K562 (cell line): ENCODE data around the gene FAR2. TPM values are rescaled to one million over a fixed set of nuclear protein-coding genes. Genes with fewer than 3 reads are reported as not detected.

Source experiments
- ATAC-seq: fragments of 200-7000 bp; cut with Tn5 transposase; 3 replicates; pipeline ENCODE4 v1.9.1; 2020; ENCODE audit warnings: moderate library complexity
- Bru-seq: library from RNA; stranded (reverse); fragments of 400-500 nt; gene quantifications from one replicate; lab custom pipeline; 2021; lab: Mats Ljungman, UMichigan
- BruChase-seq, 2 experiments: library from RNA; stranded (reverse); fragments of 400-500 nt; gene quantifications; one replicate each; lab custom pipeline; 2021; lab: Mats Ljungman, UMichigan
- BruUV-seq: library from RNA; stranded (reverse); fragments of 400-500 nt; replicated peaks from 2 replicates; lab custom pipeline; 2021; lab: Mats Ljungman, UMichigan
- CTCF ChIA-PET: fragments of 300-600 bp; formaldehyde crosslinking; extraction: SDS; loops from one replicate; lab custom pipeline; 2021; ENCODE audit warnings: low intra/inter-chr PET ratio; lab: Yijun Ruan, JAX
- POLR2A ChIA-PET: fragments of 300-600, 350-650 bp; sonication (Branson Sonifier 250); formaldehyde crosslinking; extraction: SDS; loops from one replicate; lab custom pipeline; 2021; ENCODE audit warnings: antibody characterized with exemption, inconsistent platforms; lab: Yijun Ruan, JAX
- DNase-seq, 4 experiments: peaks; one replicate each; pipeline versions ENCODE4 v3.0.0 to v3.0.0-alpha.2; 2011 to 2018; ENCODE audit warnings: low spot score in 3 of 4, mixed read lengths in 3 of 4; ENCODE audit errors: extremely low read depth in 1 of 4
- FAIRE-seq: peaks from 2 replicates; lab custom pipeline; 2011; peaks lifted over from hg19 to GRCh38; lab: Jason Lieb, UNC
- H2AFZ ChIP-seq: 2 replicates; pipeline ENCODE4 v1.6.0; 2011; ENCODE audit warnings: low read depth, low read length, control low read depth, inconsistent platforms
- H3K27ac ChIP-seq: fragments of 200-600 bp; 3 replicates; pipeline ENCODE4 v1.8.0; 2011; ENCODE audit warnings: low read depth, mild to moderate bottlenecking, control low read depth, inconsistent platforms, low read length, moderate library complexity, mixed read lengths; ENCODE audit errors: extremely low read depth
- H3K27me3 ChIP-seq, 2 experiments: fragments of 300-600 bp in 1 of 2; 2 replicates in 1 of 2; 3 replicates in 1 of 2; pipeline versions ENCODE4 v1.6.0 to v1.8.0; 2011; ENCODE audit warnings: inconsistent platforms in 2 of 2, low read length in 2 of 2, mild to moderate bottlenecking in 1 of 2, mixed read lengths in 1 of 2, moderate library complexity in 1 of 2; ENCODE audit not compliant: control insufficient read depth in 2 of 2, insufficient read depth in 2 of 2
- H3K36me3 ChIP-seq: fragments of 300-600 bp; 3 replicates; pipeline ENCODE4 v1.8.0; 2011; ENCODE audit warnings: mild to moderate bottlenecking, low read length, inconsistent platforms; ENCODE audit not compliant: control insufficient read depth, insufficient read depth
- H3K4me1 ChIP-seq, 2 experiments: fragments of 200-600 bp in 1 of 2; replicated peaks in 1 of 2; 2 replicates in 1 of 2; 3 replicates in 1 of 2; pipeline versions ENCODE4 v1.5.1 to v1.8.0; 2011; ENCODE audit warnings: inconsistent platforms in 2 of 2, low read length in 2 of 2, mild to moderate bottlenecking in 1 of 2, mixed read lengths in 1 of 2, moderate library complexity in 1 of 2; ENCODE audit not compliant: control insufficient read depth in 2 of 2, insufficient read depth in 2 of 2
- H3K4me2 ChIP-seq: 2 replicates; pipeline ENCODE4 v1.6.1; 2011; ENCODE audit warnings: low read length, control low read depth, inconsistent platforms, mixed read lengths; ENCODE audit not compliant: insufficient read depth
- H3K4me3 ChIP-seq: fragments of 200-600 bp; sonication (generic), shearing (Covaris generic); 2 replicates; pipeline ENCODE4 v1.5.1; 2016; ENCODE audit warnings: control low read depth, inconsistent platforms
- H3K79me2 ChIP-seq: fragments of 200-600 bp; 3 replicates; pipeline ENCODE4 v1.8.0; 2011; ENCODE audit warnings: low read length, inconsistent platforms; ENCODE audit not compliant: control insufficient read depth, insufficient read depth
- H3K9ac ChIP-seq, 2 experiments: 2 replicates each; pipeline versions ENCODE4 v1.6.0 to v1.6.1; 2011; ENCODE audit warnings: low read depth in 2 of 2, low read length in 2 of 2, control low read depth in 1 of 2, inconsistent platforms in 1 of 2, mild to moderate bottlenecking in 1 of 2, mixed read lengths in 1 of 2; ENCODE audit not compliant: insufficient read depth in 1 of 2
- H3K9me1 ChIP-seq: one replicate; pipeline ENCODE4 v1.6.0; 2011; ENCODE audit warnings: inconsistent platforms, mild to moderate bottlenecking, low read length, moderate library complexity; ENCODE audit not compliant: control insufficient read depth, insufficient read depth
- H3K9me3 ChIP-seq: replicated peaks from 2 replicates; pipeline ENCODE4 v1.5.1; 2011; ENCODE audit warnings: low read depth, low read length, inconsistent platforms; ENCODE audit not compliant: control insufficient read depth, insufficient read depth
- H4K20me1 ChIP-seq: replicated peaks from 2 replicates; pipeline ENCODE4 v1.6.1; 2011; ENCODE audit warnings: low read length, inconsistent platforms, mixed read lengths; ENCODE audit not compliant: control insufficient read depth, insufficient read depth
- CBFA2T2 ChIP-seq: fragments of 450-650 bp; conservative IDR thresholded peaks from 2 replicates; pipeline ENCODE4 v1.6.1; 2017; ENCODE audit warnings: mild to moderate bottlenecking
- CBX2 ChIP-seq: fragments of 200-600 bp; sonication (generic); IDR thresholded peaks from one replicate; pipeline ENCODE4 v1.6.1; 2012; ENCODE audit warnings: mild to moderate bottlenecking, low read length, inconsistent platforms; ENCODE audit not compliant: insufficient read depth, poor library complexity, severe bottlenecking
- DPF2 ChIP-seq: fragments of 450-650 bp; IDR thresholded peaks from 2 replicates; pipeline ENCODE4 v1.6.1; 2016
- E2F3 ChIP-seq: fragments of 250-450 bp; sonication (Bioruptor Pico); IDR thresholded peaks from 2 replicates; pipeline ENCODE4 v1.4.0; 2020; ENCODE audit warnings: mild to moderate bottlenecking
- GABPB1 ChIP-seq: sonication (generic); formaldehyde crosslinking; IDR thresholded peaks from 2 replicates; pipeline ENCODE4 v1.8.0; 2022; ENCODE audit warnings: mild to moderate bottlenecking, missing genetic modification reagents
- GATA2 ChIP-seq: sonication (generic); formaldehyde crosslinking; IDR thresholded peaks from 2 replicates; pipeline ENCODE4 v1.4.0; 2020; ENCODE audit warnings: mild to moderate bottlenecking, missing genetic modification reagents
- HDAC2 ChIP-seq: fragments of 450-650 bp; IDR thresholded peaks from 2 replicates; pipeline ENCODE4 v1.6.1; 2016; ENCODE audit warnings: mild to moderate bottlenecking
- HDAC6 ChIP-seq: IDR thresholded peaks from 2 replicates; pipeline ENCODE4 v1.6.1; 2012; ENCODE audit warnings: low read depth, mild to moderate bottlenecking, control low read depth, inconsistent platforms, low read length, moderate library complexity
- HNRNPL ChIP-seq: fragments of 200-400 bp; formaldehyde crosslinking; IDR thresholded peaks from 2 replicates; pipeline ENCODE4 v1.6.1; 2017; ENCODE audit warnings: low read depth, mild to moderate bottlenecking, low read length
- HOXB6 ChIP-seq: fragments of 250-450 bp; sonication (Bioruptor Pico); IDR thresholded peaks from 2 replicates; pipeline ENCODE4 v1.5.1; 2022; ENCODE audit warnings: mild to moderate bottlenecking, borderline replicate concordance
- LEF1 ChIP-seq: fragments of 450-650 bp; IDR thresholded peaks from 2 replicates; pipeline ENCODE4 v1.6.1; 2016; ENCODE audit warnings: mild to moderate bottlenecking
- MTA2 ChIP-seq: fragments of 450-650 bp; IDR thresholded peaks from 2 replicates; pipeline ENCODE4 v1.6.1; 2016; ENCODE audit warnings: low read depth
- NFRKB ChIP-seq: fragments of 450-650 bp; IDR thresholded peaks from 2 replicates; pipeline ENCODE4 v1.6.1; 2016; ENCODE audit warnings: low read depth
- RCOR1 ChIP-seq, 2 experiments: IDR thresholded peaks; 2 replicates each; pipeline ENCODE4 v1.6.1; 2012; ENCODE audit warnings: low read depth in 2 of 2, low read length in 2 of 2, borderline replicate concordance in 1 of 2, improper control_type of control experiment in 1 of 2
- TAF1 ChIP-seq: IDR thresholded peaks from 2 replicates; pipeline ENCODE4 v1.6.1; 2011; ENCODE audit warnings: mild to moderate bottlenecking, low read length, moderate library complexity; ENCODE audit not compliant: insufficient read depth, control insufficient read depth, severe bottlenecking; ENCODE audit errors: extremely low read depth
- TAF7 ChIP-seq: fragments of 450-650 bp; IDR thresholded peaks from 2 replicates; pipeline ENCODE4 v1.6.1; 2016; ENCODE audit warnings: missing genetic modification characterization, missing compliant biosample characterization
- TGIF2 ChIP-seq: sonication (generic); formaldehyde crosslinking; IDR thresholded peaks from 2 replicates; pipeline ENCODE4 v1.8.1; 2022; ENCODE audit warnings: mild to moderate bottlenecking, missing genetic modification reagents, moderate library complexity
- ZNF41 ChIP-seq: fragments of 250-450 bp; sonication (Bioruptor Pico); conservative IDR thresholded peaks from 2 replicates; pipeline ENCODE4 v1.4.0; 2020; ENCODE audit warnings: mild to moderate bottlenecking
- WGBS: fragments of 100-300 bp; shearing (Covaris generic); methylation state at CpG from one replicate; pipeline ENCODE4 v1.1.6; 2016; ENCODE audit warnings: low coverage, mixed read lengths; ENCODE audit not compliant: insufficient coverage; ENCODE audit errors: missing lambda C conversion rate; 5-methylcytosine and 5-hydroxymethylcytosine counted together
- in situ Hi-C: fragments of 300-500 bp; cut with MboI; formaldehyde crosslinking; loops from 4 replicates; pipeline ENCODE4 v1.15.0; 2018; ENCODE audit warnings: inconsistent platforms, mixed read lengths
- intact Hi-C: fragments of 100-400 bp; cut with micrococcal nuclease; formaldehyde crosslinking; loops from 2 replicates; pipeline ENCODE4 v1.14.2; 2022
- long read RNA-seq, 3 experiments: library from polyadenylated mRNA in 2 of 3; library from RNA in 1 of 3; unstranded in 2 of 3; stranded (forward) in 1 of 3; transcript quantifications; one replicate each; pipeline ENCODE4 v2.0.0, GENCODE V29; 2019 to 2022
- polyA minus RNA-seq, 3 experiments: library from RNA; depleted of rRNA, polyadenylated mRNA; stranded (reverse); fragments of >200 nt; gene quantifications; 2 replicates each; pipeline ENCODE4 v1.2.3, GENCODE V29; 2011
- polyA plus RNA-seq, 8 experiments: library from polyadenylated mRNA; depleted of rRNA in 4 of 8; stranded (reverse) in 5 of 8; unstranded in 3 of 8; fragments of >200 nt; fragmentation: Nextera tagmentation in 2 of 8; fragmentation: Illumina TruSeq in 1 of 8; extraction: Ambion mirVana in 2 of 8; extraction: Trizol in 1 of 8; gene quantifications; 2 replicates each; pipeline versions ENCODE4 v1.2.1 to v1.2.3, GENCODE V29; 2011 to 2014; ENCODE audit warnings: inconsistent platforms in 1 of 8, missing spikeins in 1 of 8
- total RNA-seq, 7 experiments: library from RNA; depleted of rRNA in 6 of 7; stranded (reverse); fragments of >200 nt in 6 of 7; fragmentation: Illumina TruSeq in 2 of 7; extraction: Trizol in 2 of 7; gene quantifications; 2 replicates each; pipeline versions ENCODE4 v1.2.1 to v1.2.3, GENCODE V29; 2011 to 2021; ENCODE audit warnings: low replicate concordance in 1 of 7
- TF ChIP-seq, protein P1 (sequence below): fragments of 450-650 bp; formaldehyde crosslinking; IDR thresholded peaks from 2 replicates; pipeline ENCODE4 v1.4.0; 2022; ENCODE audit warnings: mild to moderate bottlenecking, moderate library complexity

FAR2 gene
- 8.6 and 9.1 TPM in 2 replicates for total RNA-seq (2011; cell fraction: chromatin; rRNA removed; ENCODE audit: low replicate concordance)
- total RNA-seq (2011; cell fraction: nucleolus; rRNA removed), result 3.0 and 6.3 TPM in 2 replicates
- 10.5 and 18.5 TPM in 2 replicates for total RNA-seq (2011; cell fraction: nucleoplasm; rRNA removed)
- total RNA-seq (2014; rRNA removed) (5.2 and 8.4 TPM in 2 replicates), total RNA-seq (2014; rRNA removed; fragmentation: Illumina TruSeq; extraction: Trizol) (7.3 and 8.8 TPM in 2 replicates), total RNA-seq (2015; rRNA removed; fragmentation: Illumina TruSeq; extraction: Trizol) (7.8 and 9.5 TPM in 2 replicates), total RNA-seq (2021) (8.5 and 12.7 TPM in 2 replicates), polyA plus RNA-seq (2011; rRNA removed) (8.2 and 12.6 TPM in 2 replicates), polyA plus RNA-seq (2014; fragmentation: Illumina TruSeq; extraction: Trizol) (7.9 and 13.4 TPM in 2 replicates), polyA plus RNA-seq (2014; fragmentation: Nextera tagmentation; extraction: Ambion mirVana) (1 to 10 TPM; 9.4 to 9.7 TPM), polyA plus RNA-seq (2014; rRNA removed) (5.0 and 6.6 TPM in 2 replicates), polyA minus RNA-seq (2011; rRNA and poly(A)+ RNA removed) (8.3 and 17.1 TPM in 2 replicates), Bru-seq, nascent RNA (percentile 47 among the genes with signal in this experiment), BruChase-seq, experiment 1, labeled RNA remaining after a 2-hour chase (percentile 52 among the genes with signal in this experiment), BruChase-seq, experiment 2, labeled RNA remaining after a 6-hour chase (percentile 52 among the genes with signal in this experiment)
- 4.8 and 12.9 TPM in 2 replicates for polyA plus RNA-seq (2011; cell fraction: cytosol; rRNA removed)
- polyA plus RNA-seq (2011; cell fraction: nucleus; rRNA removed), result 6.1 and 15.3 TPM in 2 replicates
- 7.4 and 10.5 TPM in 2 replicates for polyA plus RNA-seq (2012)
- 7.7 and 11.6 TPM in 2 replicates for polyA minus RNA-seq (2011; cell fraction: cytosol; rRNA and poly(A)+ RNA removed)
- 9.2 and 23.2 TPM in 2 replicates for polyA minus RNA-seq (2011; cell fraction: nucleus; rRNA and poly(A)+ RNA removed)
- long read RNA-seq, experiment 1, transcript FAR2-202 (12 exons, 3,616 nt), result major isoform, 15 of 22 reads
- long read RNA-seq, experiment 1, partial matches to known transcripts, result 0 of 22 reads
- long read RNA-seq, experiment 1, other reads (novel, unspliced or antisense), result 7 of 22 reads
- long read RNA-seq, experiment 2, partial matches to known transcripts, result 0 of 4 reads
- long read RNA-seq, experiment 2, other reads (novel, unspliced or antisense), result 2 of 4 reads
- long read RNA-seq, experiment 3, transcript FAR2-202 (12 exons, 3,616 nt), result major isoform, 6 of 9 reads
- long read RNA-seq, experiment 3, partial matches to known transcripts, result 0 of 9 reads
- long read RNA-seq, experiment 3, other reads (novel, unspliced or antisense), result 3 of 9 reads

DNA sequence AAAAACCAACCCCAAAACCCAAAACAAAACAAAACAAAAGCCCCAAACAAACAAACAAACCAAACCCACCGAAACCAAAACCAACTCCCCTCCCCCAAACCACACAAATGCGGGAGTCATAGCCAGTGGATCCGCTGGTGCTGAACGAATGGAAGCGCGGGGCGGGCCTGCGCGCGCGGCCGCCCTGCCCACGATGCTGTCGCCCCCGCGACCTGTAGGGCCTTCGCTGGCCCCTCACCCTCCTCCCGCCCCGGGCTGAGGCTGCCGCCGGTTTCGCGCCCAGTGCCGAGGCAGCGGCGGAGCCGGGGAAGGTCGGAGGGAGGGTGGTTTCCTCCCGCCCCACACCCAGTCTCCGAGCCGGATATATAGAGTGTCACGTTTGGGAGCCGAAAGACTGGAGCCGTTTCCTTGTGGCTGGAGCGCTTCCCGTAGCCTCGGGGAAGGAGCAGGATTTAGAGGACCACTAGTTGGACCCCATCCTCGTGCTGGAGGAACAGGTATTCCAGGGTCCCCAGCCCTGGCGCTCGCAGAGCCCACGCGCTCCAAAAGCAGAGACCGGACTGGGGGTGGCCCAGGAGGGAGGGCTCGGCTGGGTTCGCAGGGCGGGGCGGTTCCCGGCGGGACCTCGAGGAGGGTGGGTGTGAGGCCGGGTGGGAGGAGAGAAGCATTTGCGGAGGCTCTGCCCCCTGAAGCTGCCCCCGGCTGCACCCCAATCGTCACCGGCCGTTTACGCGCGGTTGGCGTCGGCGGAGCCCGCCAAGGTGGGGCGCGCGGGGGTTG, at the start of gene FAR2:
Gene FAR2 (plus strand): TSS at position 368 of the 780 bp plus-strand sequence. CDS start 121,172 bp downstream, outside the sequence.
- peak within 1 kb of the TSS; percentile 47 for H3K4me3 ChIP-seq
- POLR2A ChIA-PET, result no interaction called here
- 13% methylated on average over 28 of the region's 66 CpGs for WGBS
- H3K9me1 ChIP-seq, result no peaks in the 10 kb centered on the region
- H2AFZ ChIP-seq, result peak within 1 kb of the TSS; percentile 71
- H3K4me2 ChIP-seq, result peak within 1 kb of the TSS; percentile 74
- FAIRE-seq (no peak), DNase-seq (peak; percentile 48 to 70 (median 61)), ATAC-seq (peak; percentile 81)
- peak within 1 kb of the TSS; percentile 65 to 92 for H3K9ac ChIP-seq
- BruUV-seq, result TSS peak; percentile 70
- no peaks in the 10 kb centered on the region for H4K20me1 ChIP-seq
- in situ Hi-C loops, result no loop called here
- intact Hi-C loops, result no loop called here
- H3K27ac ChIP-seq, result peak within 1 kb of the TSS; percentile 78
- CTCF ChIA-PET, result no interaction called here
- no peaks in the 10 kb centered on the region for H3K27me3 ChIP-seq
- no peaks in the 10 kb centered on the region for H3K36me3 ChIP-seq
- H3K4me1 ChIP-seq, result peaks cover 2 to 15% of the 10 kb centered on the region in 2 experiments; a peak in 2 of 5 replicates
- H3K9me3 ChIP-seq, result no peaks in the 10 kb centered on the region
- H3K79me2 ChIP-seq, result peaks cover 5% of the 10 kb centered on the region; the same call in 1 of the 3 replicates
- TF ChIP-seq CBX2 (no peak), RCOR1 (IDR thresholded peaks at IDR 0.05; ENCODE audit: borderline replicate concordance in 1 of 2, low read depth in 2 of 2, low read length in 2 of 2) (no peak), DPF2 (peak; percentile 39; the same call in 1 of the 2 replicates), GATA2 (no peak), TGIF2 (no peak), HOXB6 (no peak), TAF1 (peak; percentile 60), GABPB1 (CRISPR knock-in tag) (0 out of 2 replicates have a peak, but pooled peaks have one; percentile 30), LEF1 (no peak), HDAC2 (no peak), CBFA2T2 (no peak), MTA2 (no peak), HNRNPL (no peak), E2F3 (no peak), NFRKB (no peak), ZNF41 (no peak), TAF7 (no peak), HDAC6 (no peak)
- TF ChIP-seq, protein P1, sequence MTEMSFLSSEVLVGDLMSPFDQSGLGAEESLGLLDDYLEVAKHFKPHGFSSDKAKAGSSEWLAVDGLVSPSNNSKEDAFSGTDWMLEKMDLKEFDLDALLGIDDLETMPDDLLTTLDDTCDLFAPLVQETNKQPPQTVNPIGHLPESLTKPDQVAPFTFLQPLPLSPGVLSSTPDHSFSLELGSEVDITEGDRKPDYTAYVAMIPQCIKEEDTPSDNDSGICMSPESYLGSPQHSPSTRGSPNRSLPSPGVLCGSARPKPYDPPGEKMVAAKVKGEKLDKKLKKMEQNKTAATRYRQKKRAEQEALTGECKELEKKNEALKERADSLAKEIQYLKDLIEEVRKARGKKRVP, result no peak
